ENCODE data around the gene NRP1. TPM values are rescaled to one million over a fixed set of nuclear protein-coding genes. Genes with fewer than 3 reads are reported as not detected.

The NRP1 gene
- total RNA-seq, 4 donors from 2014 or later: 47.1 to 286 (median 111) TPM

DNA sequence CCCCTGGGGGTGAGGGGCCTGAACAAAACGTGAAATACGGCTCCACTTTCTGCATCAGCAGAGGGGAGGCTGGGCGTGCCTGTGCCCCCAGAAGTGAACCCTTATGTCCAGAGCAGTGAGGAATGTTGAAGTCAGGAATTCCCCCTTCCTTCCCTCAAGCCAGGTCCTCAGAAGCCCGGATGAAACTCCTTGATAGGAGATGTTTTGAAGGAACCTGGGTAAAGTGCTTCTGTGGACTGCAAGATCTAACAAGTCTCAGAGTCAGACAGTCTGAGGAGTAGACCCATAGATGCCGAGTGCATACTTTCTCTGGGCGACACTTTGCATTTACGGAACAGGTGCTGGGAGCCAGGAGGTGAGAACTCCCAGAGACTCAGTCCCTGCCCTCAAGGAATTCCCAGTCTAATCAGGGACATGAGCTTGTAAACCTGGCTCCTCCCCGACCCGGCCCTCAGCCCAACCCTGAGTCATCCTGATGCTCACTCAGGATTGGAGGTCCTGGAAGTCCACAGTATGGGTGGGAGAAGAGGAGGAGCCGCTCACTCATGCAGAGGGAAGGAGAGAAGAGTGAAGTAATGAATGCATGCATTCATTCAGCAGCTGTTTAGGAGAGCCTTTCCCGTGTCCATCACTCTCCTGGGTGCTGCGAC is 197.0 kb downstream of the NRP1 start:
- H3K4me3 ChIP-seq: no peak overlapping the region
- no peak for DNase-seq
- H3K36me3 ChIP-seq: no peaks in the 10 kb centered on the region
- H3K27ac ChIP-seq: no peak overlapping the region
- intact Hi-C loops (cut with DNase I; ENCODE audit: low total_unique reads): no loop called here
- H3K27me3 ChIP-seq: no peaks in the 10 kb centered on the region
- no peaks in the 10 kb centered on the region for H3K9me3 ChIP-seq
- TF ChIP-seq POLR2A (IDR thresholded peaks at IDR 0.05): no peak
- TF ChIP-seq, protein P1, sequence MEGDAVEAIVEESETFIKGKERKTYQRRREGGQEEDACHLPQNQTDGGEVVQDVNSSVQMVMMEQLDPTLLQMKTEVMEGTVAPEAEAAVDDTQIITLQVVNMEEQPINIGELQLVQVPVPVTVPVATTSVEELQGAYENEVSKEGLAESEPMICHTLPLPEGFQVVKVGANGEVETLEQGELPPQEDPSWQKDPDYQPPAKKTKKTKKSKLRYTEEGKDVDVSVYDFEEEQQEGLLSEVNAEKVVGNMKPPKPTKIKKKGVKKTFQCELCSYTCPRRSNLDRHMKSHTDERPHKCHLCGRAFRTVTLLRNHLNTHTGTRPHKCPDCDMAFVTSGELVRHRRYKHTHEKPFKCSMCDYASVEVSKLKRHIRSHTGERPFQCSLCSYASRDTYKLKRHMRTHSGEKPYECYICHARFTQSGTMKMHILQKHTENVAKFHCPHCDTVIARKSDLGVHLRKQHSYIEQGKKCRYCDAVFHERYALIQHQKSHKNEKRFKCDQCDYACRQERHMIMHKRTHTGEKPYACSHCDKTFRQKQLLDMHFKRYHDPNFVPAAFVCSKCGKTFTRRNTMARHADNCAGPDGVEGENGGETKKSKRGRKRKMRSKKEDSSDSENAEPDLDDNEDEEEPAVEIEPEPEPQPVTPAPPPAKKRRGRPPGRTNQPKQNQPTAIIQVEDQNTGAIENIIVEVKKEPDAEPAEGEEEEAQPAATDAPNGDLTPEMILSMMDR (IDR thresholded peaks at IDR 0.05): no peak
- no peaks in the 10 kb centered on the region for H3K4me1 ChIP-seq

DNA sequence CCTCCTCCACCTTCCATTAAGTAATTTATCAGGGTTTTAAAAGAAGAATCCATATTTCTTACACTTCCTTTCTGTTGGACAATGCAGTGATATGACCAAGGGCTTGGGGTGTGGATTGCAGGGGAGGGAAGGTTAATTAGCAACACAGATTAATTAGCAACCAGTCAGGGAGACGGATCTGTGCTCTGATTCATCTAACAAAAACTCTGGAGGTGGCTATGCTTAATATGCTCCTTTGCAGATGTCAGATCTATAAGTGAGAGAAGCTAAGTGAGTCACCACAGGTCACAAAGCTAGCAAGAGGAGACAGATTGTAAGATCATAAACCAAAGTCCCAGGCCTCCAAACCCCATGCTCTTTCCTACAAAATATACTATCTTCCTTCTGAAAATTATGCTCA is 197.7 kb downstream of the NRP1 start:
- no peak overlapping the region for H3K4me3 ChIP-seq
- no peak for TF ChIP-seq POLR2A (IDR thresholded peaks at IDR 0.05)
- TF ChIP-seq, protein P1 (IDR thresholded peaks at IDR 0.05): no peak
- intact Hi-C loops (cut with DNase I; ENCODE audit: low total_unique reads): no loop called here
- no peaks in the 10 kb centered on the region for H3K27me3 ChIP-seq
- H3K27ac ChIP-seq: no peak overlapping the region
- no peaks in the 10 kb centered on the region for H3K9me3 ChIP-seq
- H3K4me1 ChIP-seq: no peaks in the 10 kb centered on the region
- no peak for DNase-seq
- no peaks in the 10 kb centered on the region for H3K36me3 ChIP-seq

DNA sequence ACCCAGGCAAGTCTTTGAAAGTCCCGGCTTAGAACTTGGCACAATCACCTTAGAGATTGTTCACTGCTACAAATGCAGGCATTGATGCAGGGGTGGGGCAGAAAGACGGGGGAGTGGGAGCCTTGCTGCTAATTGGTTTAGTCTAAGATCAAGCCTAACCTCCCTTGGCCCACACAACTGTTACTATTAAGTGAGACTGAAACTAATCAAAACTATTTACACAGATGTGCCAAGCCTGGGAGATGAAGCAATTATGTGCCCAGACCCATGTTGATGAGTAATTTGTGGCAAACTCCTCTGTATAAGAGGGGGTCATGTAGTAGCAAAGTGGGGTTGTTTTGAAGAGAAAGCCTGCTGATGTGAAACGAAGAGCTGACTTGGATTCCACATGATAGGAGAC is 198.2 kb downstream of the NRP1 start:
- Histone ChIP-seq H3K9me3 (no peaks in the 10 kb centered on the region), H3K27ac (no peak overlapping the region), H3K27me3 (no peaks in the 10 kb centered on the region), H3K36me3 (no peaks in the 10 kb centered on the region), H3K4me3 (no peak overlapping the region), H3K4me1 (no peaks in the 10 kb centered on the region)
- intact Hi-C loops (cut with DNase I; ENCODE audit: low total_unique reads): no loop called here
- no peak for DNase-seq
- no peak for TF ChIP-seq POLR2A (IDR thresholded peaks at IDR 0.05)
- TF ChIP-seq, protein P1 (IDR thresholded peaks at IDR 0.05): no peak

DNA sequence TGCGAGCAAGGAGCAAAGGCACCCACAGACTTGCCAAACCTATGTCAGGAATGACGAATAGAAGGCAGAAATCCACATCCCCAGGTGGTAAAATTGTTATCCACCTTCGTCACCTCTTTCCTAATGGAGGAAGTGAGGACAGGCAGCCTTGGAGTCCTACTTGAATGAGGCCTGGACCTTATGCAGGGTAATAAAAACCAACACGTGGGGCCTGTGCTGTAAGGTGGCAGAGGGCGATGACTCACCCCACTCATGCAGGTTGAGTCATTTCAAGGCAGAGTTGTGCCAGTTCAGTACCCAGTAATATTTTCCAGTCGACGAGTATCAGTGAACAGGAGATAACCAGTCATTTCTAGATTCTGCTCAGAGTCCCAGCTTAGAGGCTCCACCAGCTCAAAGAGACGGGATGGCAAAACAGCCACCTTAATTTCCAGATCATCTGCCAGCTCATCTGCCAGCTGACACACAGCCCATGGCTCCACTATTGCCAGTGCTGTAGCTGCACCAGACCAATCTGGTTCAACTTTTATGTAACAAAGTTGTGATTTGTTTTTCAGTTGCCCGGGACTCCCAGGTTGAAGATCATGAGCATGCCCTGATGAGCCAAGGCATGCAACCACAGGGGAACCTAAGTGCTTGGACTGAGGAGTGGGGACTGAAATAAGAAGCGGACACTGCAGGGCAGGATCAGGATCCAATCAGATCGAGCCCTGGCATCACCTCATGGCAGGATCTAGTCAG is 200.3 kb downstream of the NRP1 start:
- no peaks in the 10 kb centered on the region for H3K9me3 ChIP-seq
- no peaks in the 10 kb centered on the region for H3K27me3 ChIP-seq
- DNase-seq: peak in 1 of 2 donors; percentile 40
- no peaks in the 10 kb centered on the region for H3K4me1 ChIP-seq
- intact Hi-C loops (cut with DNase I; ENCODE audit: low total_unique reads): no loop called here
- TF ChIP-seq POLR2A (IDR thresholded peaks at IDR 0.05): no peak
- TF ChIP-seq, protein P1 (IDR thresholded peaks at IDR 0.05): no peak
- no peak overlapping the region for H3K27ac ChIP-seq
- H3K36me3 ChIP-seq: no peaks in the 10 kb centered on the region
- no peak overlapping the region for H3K4me3 ChIP-seq

DNA sequence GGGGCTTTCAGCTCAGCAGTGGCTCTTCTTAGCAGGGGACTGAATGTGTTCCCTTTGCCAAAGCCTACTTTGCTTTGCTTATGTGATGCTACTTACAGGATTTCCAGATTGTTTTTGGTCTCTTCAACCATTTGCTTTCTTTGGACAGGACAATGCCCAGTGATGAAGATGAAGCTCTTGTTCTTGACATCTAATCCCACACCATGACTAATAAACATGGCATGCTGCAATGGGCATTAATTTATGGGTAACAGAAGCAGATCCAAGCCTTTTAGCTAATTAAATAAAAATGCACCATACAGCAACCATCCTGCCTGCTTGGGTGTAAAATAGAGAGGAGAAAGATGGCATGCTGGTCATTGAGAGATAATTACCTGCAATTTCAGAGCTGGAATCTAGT is 200.9 kb downstream of the NRP1 start:
- intact Hi-C loops (cut with DNase I; ENCODE audit: low total_unique reads): no loop called here
- Histone ChIP-seq H3K27me3 (no peaks in the 10 kb centered on the region), H3K9me3 (no peaks in the 10 kb centered on the region), H3K36me3 (no peaks in the 10 kb centered on the region), H3K4me3 (no peak overlapping the region), H3K27ac (no peak overlapping the region), H3K4me1 (no peaks in the 10 kb centered on the region)
- TF ChIP-seq, protein P1 (IDR thresholded peaks at IDR 0.05): no peak
- TF ChIP-seq POLR2A (IDR thresholded peaks at IDR 0.05): no peak
- DNase-seq: no peak
